ENCODE measurements around the gene ANK3.

The ANK3 gene

DNA sequence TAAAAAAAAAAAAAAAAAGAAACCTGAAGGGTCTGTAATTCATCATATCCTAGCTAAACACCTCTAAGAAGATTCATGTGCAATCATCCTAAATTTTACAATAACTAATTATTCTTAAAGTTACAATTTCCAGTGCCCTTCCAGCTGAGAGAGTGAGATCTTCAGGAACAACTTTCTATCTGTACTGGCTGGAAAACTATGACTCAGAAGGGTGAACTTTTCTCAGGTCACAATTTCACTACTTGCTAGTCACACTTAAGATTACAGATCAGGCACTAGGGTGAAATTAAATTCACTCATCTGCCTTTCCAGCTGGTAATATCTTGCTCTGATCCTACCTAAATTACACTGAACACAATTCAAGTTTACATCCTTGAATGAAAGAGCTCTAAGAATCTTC, 158.8 kb downstream of the ANK3 start:
- DNase-seq (ENCODE audit: low read depth, low spot score): peak; percentile 24
- CTCF ChIA-PET: interaction anchor here (0.9 to 1.6 kb wide), 6 partner anchors 21 to 204 kb away, joined by 4 to 8 read pairs (median 4); no protein-coding TSS in a partner anchor
- TF ChIP-seq, protein P1, sequence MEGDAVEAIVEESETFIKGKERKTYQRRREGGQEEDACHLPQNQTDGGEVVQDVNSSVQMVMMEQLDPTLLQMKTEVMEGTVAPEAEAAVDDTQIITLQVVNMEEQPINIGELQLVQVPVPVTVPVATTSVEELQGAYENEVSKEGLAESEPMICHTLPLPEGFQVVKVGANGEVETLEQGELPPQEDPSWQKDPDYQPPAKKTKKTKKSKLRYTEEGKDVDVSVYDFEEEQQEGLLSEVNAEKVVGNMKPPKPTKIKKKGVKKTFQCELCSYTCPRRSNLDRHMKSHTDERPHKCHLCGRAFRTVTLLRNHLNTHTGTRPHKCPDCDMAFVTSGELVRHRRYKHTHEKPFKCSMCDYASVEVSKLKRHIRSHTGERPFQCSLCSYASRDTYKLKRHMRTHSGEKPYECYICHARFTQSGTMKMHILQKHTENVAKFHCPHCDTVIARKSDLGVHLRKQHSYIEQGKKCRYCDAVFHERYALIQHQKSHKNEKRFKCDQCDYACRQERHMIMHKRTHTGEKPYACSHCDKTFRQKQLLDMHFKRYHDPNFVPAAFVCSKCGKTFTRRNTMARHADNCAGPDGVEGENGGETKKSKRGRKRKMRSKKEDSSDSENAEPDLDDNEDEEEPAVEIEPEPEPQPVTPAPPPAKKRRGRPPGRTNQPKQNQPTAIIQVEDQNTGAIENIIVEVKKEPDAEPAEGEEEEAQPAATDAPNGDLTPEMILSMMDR (IDR thresholded peaks at IDR 0.05; ENCODE audit: insufficient read depth, low read length, missing control alignments): no peak
- H3K4me3 ChIP-seq (ENCODE audit: low read depth, low read length): no peak overlapping the region
- POLR2A ChIA-PET: no interaction called here

DNA sequence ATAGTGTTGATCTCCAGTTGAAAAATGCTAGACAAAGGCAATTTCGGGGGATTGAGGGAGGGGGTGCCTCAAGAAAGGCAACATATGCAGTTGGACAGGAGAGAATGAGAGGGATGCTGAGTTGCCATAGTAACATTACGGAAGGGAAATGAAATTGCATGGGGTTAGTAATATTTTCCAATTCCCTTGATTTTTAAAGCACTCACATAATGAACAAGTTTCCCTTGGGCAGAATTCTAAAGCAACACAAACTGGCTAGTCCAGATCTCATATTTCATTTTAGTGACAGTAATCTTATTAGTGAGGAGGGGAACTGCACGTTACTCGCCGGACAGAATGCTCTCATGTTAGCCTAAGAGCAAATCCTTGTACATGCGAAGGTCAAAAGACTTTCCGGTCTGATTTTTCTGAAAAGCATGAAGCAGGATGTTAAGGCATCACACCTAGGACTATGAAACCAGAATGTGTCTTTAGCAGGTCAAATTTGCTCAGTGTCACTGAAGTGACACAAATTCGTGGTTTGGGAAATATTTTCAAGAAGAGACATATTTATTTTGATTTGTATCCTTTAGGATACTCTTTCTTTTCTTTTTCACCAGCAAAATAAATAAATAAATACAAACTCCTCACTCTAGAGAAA, 165.5 kb downstream of the ANK3 start:
- POLR2A ChIA-PET: no interaction called here
- CTCF ChIA-PET: interaction anchor here (1.0 to 5.6 kb wide), 2 partner anchors 14 to 16 kb away, joined by 3 to 76 read pairs; no protein-coding TSS in a partner anchor
- TF ChIP-seq, protein P1 (IDR thresholded peaks at IDR 0.05; ENCODE audit: insufficient read depth, low read length, missing control alignments): no peak
- no peak overlapping the region for H3K4me3 ChIP-seq (ENCODE audit: low read depth, low read length)
- no peak for DNase-seq (ENCODE audit: low read depth, low spot score)

DNA sequence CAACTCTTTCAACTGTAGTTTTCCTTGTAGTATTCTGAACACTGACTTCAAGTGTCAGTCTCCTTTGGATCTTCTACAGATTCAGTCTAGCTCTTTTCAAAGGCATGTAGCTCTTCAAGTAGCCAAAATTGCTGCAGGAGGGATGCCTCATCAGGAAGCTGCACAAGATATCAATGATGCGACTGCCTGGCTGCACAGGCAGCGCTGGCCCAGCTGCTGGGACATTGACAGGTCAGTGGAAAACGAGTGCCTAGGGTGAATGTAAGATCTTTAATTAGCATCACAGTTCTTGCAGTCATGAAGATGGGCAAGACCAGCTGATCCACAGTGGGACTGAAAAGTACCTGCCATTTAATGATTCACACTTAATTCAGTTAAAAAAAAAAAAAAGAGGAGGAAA, 167.6 kb downstream of the ANK3 start:
- DNase-seq (ENCODE audit: low read depth, low spot score): no peak
- CTCF ChIA-PET: interaction anchor here (1.1 to 5.6 kb wide), 2 partner anchors 8 to 14 kb away, joined by 3 to 76 read pairs; no protein-coding TSS in a partner anchor
- H3K4me3 ChIP-seq (ENCODE audit: low read depth, low read length): no peak overlapping the region
- POLR2A ChIA-PET: no interaction called here
- TF ChIP-seq, protein P1 (IDR thresholded peaks at IDR 0.05; ENCODE audit: insufficient read depth, low read length, missing control alignments): no peak

DNA sequence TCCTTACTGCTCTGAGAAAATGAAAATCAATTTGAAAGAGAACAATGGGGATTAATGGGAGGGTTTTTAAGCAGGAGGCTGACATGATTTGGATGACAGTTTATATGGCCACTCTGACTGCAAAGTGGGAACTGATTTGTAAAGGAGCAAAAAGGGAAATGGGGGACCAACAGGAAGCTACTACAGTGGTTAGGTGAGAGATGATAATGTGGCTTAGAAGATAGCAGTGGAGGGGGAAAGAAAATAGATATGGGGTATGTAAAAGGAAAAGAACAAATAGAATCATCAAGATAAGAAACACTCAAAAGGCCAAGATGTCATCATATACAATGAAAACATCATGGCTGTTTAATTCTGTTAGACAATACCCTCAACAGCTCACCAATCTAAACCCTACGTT, 177.5 kb downstream of the ANK3 start:
- ChIA-PET CTCF (interaction anchor here (2.5 to 14.5 kb wide), 5 partner anchors 8 to 221 kb away, joined by 15 to 415 read pairs (median 234); no protein-coding TSS in a partner anchor), POLR2A (no interaction called here)
- no peak overlapping the region for H3K4me3 ChIP-seq (ENCODE audit: low read depth, low read length)
- TF ChIP-seq, protein P1 (IDR thresholded peaks at IDR 0.05; ENCODE audit: insufficient read depth, low read length, missing control alignments): no peak
- no peak for DNase-seq (ENCODE audit: low read depth, low spot score)

DNA sequence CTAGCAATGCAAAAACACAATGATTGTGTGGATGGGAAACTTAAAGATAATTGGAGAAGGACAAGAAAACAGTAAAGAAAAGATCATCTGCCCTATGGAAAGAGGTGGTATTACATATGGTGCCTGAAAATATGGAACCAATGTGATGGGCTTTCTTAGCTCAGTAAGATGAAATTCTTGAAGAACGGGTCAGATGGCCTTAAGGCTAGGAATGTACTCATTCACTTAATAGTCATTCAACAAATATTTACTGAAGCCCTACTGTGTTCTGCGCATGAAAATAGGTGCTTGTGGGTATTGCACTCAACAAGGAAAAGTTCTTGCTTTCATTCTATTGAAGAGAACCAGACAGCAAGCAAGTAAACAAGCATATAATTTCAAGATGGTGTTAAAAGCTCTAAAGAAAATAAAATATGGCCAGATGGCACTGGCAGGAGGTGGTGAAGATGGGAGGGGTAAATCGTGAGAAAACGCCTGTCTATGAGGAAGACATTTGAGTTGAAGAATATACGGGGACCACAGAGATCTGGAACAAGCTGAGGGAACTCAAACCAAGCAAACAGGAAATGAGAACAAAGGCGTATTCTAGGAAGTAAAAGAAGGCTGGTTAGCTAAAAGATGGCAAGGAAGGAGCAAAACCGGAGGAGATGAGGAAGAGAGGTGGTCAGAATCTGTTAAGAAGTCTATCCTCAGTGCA, 179.7 kb downstream of the ANK3 start:
- no peak for DNase-seq (ENCODE audit: low read depth, low spot score)
- ChIA-PET CTCF (interaction anchor here (0.6 to 14.5 kb wide), 22 partner anchors 8 to 1868 kb away, joined by 3 to 415 read pairs (median 6); no protein-coding TSS in a partner anchor), POLR2A (no interaction called here)
- TF ChIP-seq, protein P1 (IDR thresholded peaks at IDR 0.05; ENCODE audit: insufficient read depth, low read length, missing control alignments): no peak
- H3K4me3 ChIP-seq (ENCODE audit: low read depth, low read length): no peak overlapping the region

DNA sequence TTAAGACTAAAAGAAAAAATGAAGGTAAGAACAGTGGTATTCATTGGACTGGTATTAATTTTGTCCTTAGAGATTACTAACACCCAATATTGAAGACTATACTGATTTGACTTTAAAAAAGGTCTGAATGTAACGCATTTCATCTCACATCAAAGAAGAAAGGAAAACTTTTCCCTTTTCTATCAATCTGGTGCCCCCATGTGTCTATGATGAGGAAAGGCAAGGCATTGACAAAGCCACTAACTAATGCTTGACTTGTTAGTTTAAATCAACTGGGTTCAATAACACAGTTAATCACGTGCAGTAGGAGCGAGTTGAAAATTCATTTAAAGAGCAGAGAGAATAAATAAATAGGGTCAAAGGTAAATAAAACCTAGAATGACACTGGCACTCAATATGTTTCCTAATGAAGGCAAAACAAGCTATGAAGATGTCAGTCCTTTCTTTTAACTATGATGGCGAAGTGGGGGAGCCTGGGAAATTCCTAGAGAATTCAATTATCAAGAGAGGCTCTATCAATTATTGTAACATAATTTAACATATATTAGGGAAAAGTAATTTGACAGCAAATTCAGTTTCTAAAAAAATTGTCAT, 180.9 kb downstream of the ANK3 start:
- ChIA-PET CTCF (interaction anchor here (0.6 to 14.5 kb wide), 36 partner anchors 9 to 1866 kb away, joined by 3 to 415 read pairs (median 4); no protein-coding TSS in a partner anchor), POLR2A (no interaction called here)

More for the DNA sequence above, 180.9 kb downstream of the ANK3 start:
- DNase-seq (ENCODE audit: low read depth, low spot score): no peak
- TF ChIP-seq, protein P1 (IDR thresholded peaks at IDR 0.05; ENCODE audit: insufficient read depth, low read length, missing control alignments): peak; percentile 65
- H3K4me3 ChIP-seq (ENCODE audit: low read depth, low read length): no peak overlapping the region

Data from AG04449 (cell line).